ENCODE results near the gene DPY19L2.
"Not testable (repeated sequence)": the region's sequence is repeated elsewhere in the genome, so short reads cannot be mapped to it uniquely, and the experiment has no call there.

DPY19L2 gene

DNA sequence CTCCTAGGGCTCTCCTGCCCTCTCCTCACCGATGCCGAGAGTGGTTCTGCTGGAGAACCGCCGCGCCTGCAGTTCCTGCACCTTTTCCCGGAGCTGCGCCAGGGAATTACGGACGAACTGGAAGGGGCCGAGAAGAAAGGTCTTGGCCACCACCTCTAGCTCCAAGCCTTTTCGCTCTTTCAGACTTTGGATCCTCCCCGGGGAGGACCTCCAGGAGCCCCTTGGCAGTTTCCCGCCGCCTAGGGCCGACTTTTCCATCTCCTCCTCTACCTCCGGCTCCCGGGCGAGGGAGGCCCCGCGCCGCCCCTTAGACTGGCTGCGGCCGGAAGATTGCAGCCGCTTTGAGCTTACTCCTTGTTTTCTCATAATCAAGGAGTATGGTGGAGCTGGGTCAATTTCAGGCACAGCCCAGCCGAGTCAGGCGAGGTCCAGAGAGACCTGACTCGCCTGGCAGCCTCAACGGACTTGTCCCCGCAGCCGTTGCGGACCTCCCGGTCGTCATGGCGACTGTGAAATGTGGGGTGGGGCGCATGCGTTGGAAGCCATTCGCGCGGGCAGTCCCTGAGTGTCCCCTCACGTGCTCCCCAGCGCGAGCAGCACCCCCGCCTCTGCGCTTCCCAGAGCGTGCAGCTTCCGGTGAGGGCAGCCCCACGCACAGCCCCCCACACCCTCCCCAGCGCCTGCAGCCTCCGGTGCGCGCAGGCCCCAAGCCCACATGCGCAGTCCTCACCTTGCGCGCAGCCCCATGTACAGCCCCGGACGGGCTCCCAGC, at the start of gene DPY19L2:
TSS of gene DPY19L2 (minus strand) at position 466 of the 772 bp plus-strand sequence. CDS start at position 366, 100 bp downstream.
- peak; percentile 67 for DNase-seq (ENCODE audit: low read depth, low spot score)

- DNase-seq (ENCODE audit: low read depth, low spot score), result not testable (repeated sequence)
These were observed 48.6 kb upstream of the DPY19L2 start for GRCh38 chr12:63716891-63717290.

- DNase-seq (ENCODE audit: low read depth, low spot score), result not testable (repeated sequence)
These were observed 46.9 kb upstream of the DPY19L2 start for GRCh38 chr12:63715107-63715625.

DNA sequence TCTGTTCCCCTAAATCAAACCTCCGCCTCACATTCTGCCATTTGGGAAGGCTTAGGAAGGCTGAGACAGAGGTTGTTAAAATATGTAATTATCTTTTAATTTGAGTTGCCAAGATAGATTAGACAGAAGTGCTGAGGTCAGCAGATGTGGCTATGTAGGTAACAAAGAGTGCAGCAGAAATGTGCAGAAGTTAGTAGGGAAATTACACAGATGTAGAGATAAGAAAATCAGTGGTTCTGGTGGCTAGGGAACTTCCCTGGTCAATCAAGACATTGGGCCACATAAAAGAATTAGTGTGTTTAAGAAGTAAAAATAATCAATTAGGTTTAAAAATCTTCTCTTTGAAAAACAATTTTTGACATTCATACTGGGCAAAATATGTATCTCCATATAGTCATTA, 46.1 kb upstream of the DPY19L2 start:
- not testable (repeated sequence) for DNase-seq (ENCODE audit: low read depth, low spot score)

GRCh38 chr12:63713681-63714075, 45.4 kb upstream of the DPY19L2 start:
- not testable (repeated sequence) for DNase-seq (ENCODE audit: low read depth, low spot score)

- DNase-seq (ENCODE audit: low read depth, low spot score), result not testable (repeated sequence)
These were observed 44.8 kb upstream of the DPY19L2 start for GRCh38 chr12:63712979-63713680.

GRCh38 chr12:63712376-63712974, 44.2 kb upstream of the DPY19L2 start:
- DNase-seq (ENCODE audit: low read depth, low spot score), result not testable (repeated sequence)

DNA sequence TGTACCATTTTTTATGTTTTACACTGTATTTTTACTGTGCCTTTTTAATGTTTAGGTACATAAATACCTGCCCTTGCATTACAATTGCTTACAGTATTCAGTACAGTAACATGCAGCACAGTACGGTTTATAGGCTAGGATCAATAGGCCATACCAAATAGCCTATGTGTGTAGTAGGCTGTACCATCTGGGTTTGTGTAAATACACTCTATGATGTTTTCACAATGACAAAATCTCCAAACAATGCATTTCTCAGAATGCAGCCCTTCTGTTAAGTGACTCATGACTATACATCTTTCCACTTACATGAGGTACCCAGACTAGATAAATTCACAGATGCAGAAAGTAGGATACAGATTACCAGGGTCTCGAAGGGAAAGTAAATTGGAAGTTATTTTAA, 43.0 kb upstream of the DPY19L2 start:
- DNase-seq (ENCODE audit: low read depth, low spot score), result not testable (repeated sequence)

GRCh38 chr12:63706336-63706735, 38.0 kb upstream of the DPY19L2 start:
- no peak for DNase-seq (ENCODE audit: low read depth, low spot score)

GRCh38 chr12:63699678-63700382, 31.5 kb upstream of the DPY19L2 start:
- not testable (repeated sequence) for DNase-seq (ENCODE audit: low read depth, low spot score)

GRCh38 chr12:63699011-63699410, 30.7 kb upstream of the DPY19L2 start:
- not testable (repeated sequence) for DNase-seq (ENCODE audit: low read depth, low spot score)

- DNase-seq (ENCODE audit: low read depth, low spot score), result not testable (repeated sequence)
These were observed 22.5 kb upstream of the DPY19L2 start for GRCh38 chr12:63690837-63691236.

GRCh38 chr12:63689141-63689540, 20.8 kb upstream of the DPY19L2 start:
- DNase-seq (ENCODE audit: low read depth, low spot score), result not testable (repeated sequence)

- DNase-seq (ENCODE audit: low read depth, low spot score), result not testable (repeated sequence)
These were observed 18.3 kb upstream of the DPY19L2 start for GRCh38 chr12:63686623-63687022.

- DNase-seq (ENCODE audit: low read depth, low spot score), result not testable (repeated sequence)
These were observed 17.5 kb upstream of the DPY19L2 start for GRCh38 chr12:63685789-63686188.

DNA sequence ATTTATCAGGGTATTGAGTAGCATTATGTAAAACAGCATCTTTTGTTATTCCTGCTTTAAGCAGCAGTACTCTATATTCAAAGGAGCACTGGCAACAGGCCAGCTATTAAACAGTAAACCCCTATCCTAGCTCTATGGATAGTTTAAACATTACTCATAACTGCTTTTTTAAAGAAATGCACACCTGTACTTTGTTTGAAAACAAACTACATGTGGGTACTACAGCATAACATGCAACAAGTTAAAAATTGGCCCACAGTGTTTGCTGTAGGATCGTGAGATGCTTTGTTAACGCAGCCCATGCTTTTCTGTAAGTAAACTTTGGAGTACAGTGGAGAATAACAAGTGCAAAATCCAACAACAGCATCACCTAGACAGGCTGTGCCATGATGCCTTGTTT, 14.3 kb upstream of the DPY19L2 start:
- DNase-seq (ENCODE audit: low read depth, low spot score), result not testable (repeated sequence)

DNA sequence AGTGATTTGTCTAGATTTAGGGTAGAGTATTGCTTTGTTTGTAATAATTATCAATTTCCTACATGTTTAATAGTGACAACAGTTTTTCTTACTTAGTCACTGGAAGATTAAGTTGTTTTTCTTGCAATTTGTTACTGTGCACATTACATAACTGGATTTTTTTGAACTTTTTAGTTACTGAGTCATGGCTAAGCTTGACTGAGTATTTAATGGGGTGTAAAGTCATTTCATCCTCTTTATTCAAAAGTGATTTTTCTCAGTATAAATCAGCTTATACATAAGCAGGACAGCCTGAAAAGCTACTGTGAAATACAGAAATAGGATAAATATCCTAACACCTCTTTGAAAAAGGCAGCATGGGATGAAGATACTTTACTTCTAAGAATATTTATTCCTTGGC, 12.5 kb upstream of the DPY19L2 start:
- DNase-seq (ENCODE audit: low read depth, low spot score), result not testable (repeated sequence)

GRCh38 chr12:63672550-63672949, 4.3 kb upstream of the DPY19L2 start:
- DNase-seq (ENCODE audit: low read depth, low spot score), result not testable (repeated sequence)

DNA sequence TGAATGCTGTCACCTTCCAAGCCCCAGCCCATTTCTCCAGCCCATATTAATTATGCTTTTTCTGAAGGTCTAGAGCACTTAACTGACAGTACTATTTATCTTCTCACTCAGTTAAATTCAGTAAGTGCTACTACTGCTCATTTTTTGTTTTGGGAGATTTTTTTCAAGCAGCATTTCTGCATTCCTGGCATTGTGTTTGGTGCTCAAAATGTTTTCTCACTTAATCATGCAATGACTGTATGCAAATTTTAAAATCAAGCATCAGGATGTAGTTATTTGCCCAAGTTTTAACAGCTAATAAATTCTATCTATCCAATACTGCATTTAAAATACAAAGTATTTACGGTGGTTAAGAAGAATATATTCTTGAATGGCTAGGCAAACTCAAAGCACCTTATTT, 1.6 kb upstream of the DPY19L2 start:
- DNase-seq (ENCODE audit: low read depth, low spot score), result not testable (repeated sequence)

DNA sequence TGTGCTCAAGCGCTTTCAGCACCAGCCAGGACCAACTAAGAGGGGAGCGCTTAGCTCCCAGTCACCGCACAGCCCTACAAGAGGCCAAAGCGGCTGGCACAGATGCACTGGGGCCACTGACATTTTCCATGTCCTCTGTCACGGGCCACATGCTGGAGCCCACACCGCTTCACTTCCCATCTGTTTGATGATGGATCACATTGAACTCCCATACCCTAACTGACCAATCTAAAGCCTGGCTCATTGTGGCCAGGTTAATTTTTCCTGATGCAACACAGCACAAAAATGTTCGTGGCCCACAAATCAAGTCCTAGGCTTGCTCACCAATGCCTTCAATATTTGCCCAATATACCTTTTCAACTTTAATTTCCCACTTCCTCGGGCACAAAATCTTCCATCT, 1.1 kb upstream of the DPY19L2 start:
- DNase-seq (ENCODE audit: low read depth, low spot score), result not testable (repeated sequence)

DNA sequence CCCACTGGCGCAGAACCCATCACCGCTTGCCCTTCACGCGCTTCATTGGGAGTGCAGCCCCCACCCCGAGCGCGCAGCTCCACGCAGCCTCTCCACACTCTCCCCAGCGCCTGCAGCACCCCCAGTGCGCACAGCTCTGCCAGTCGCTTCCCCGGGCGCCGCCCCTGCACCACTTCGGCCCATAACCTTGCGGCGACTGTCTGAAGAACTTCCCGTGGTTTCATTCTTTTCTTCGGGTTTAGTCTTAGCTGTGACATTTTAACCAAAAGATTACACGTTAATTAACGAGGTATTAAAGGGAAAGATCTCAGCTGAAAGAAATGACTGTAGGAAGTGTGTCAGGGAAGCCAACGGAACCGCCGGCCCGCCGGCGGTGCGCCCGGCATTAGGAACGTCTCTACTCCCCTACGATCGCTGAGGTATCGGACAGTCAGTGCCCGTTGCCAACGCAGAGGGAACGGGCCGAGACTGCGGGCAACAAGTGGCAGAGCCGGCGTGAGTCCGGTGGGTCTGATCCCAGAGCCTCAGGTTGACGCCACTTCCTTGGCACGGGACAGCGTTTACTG, 590 bp upstream of the DPY19L2 start:
- not testable (repeated sequence) for DNase-seq (ENCODE audit: low read depth, low spot score)
